HCT116 (cell line): ENCODE measurements around the gene HES5.

ENCODE experiments used
- ATF3 ChIP-seq: IDR thresholded peaks from 2 replicates; pipeline ENCODE4 v1.6.1; 2012
- CEBPB ChIP-seq: IDR thresholded peaks from 2 replicates; pipeline ENCODE4 v1.6.1; 2012; ENCODE audit warnings: low read depth
- CTCF ChIP-seq, 3 experiments: fragments of 200-600 bp in 1 of 3; sonication (generic) in 1 of 3; IDR thresholded peaks in 2 of 3; conservative IDR thresholded peaks in 1 of 3; 2 replicates each; pipeline ENCODE4 v1.5.1; 2012 to 2017; ENCODE audit warnings: low read depth in 2 of 3, low read length in 2 of 3, antibody characterized with exemption in 1 of 3, borderline replicate concordance in 1 of 3, control low read depth in 1 of 3, mild to moderate bottlenecking in 1 of 3, mixed read lengths in 1 of 3, mixed run types in 1 of 3, moderate library complexity in 1 of 3; ENCODE audit not compliant: insufficient read depth in 1 of 3
- EGR1 ChIP-seq: IDR thresholded peaks from 2 replicates; pipeline ENCODE4 v1.6.1; 2012; ENCODE audit warnings: low read depth
- EZH2 ChIP-seq: fragments of 200-600 bp; sonication (generic); IDR thresholded peaks from 2 replicates; pipeline ENCODE4 v1.6.1; 2017; ENCODE audit warnings: antibody characterized with exemption, mixed run types
- EZH2phosphoT487 ChIP-seq: fragments of 200-600 bp; IDR thresholded peaks from 2 replicates; pipeline ENCODE4 v1.6.1; 2018; ENCODE audit warnings: antibody characterized with exemption, borderline replicate concordance
- FOSL1 ChIP-seq: IDR thresholded peaks from 2 replicates; pipeline ENCODE4 v1.6.1; 2012; ENCODE audit warnings: low read depth
- JUND ChIP-seq: IDR thresholded peaks from 2 replicates; pipeline ENCODE4 v1.6.1; 2012
- MAX ChIP-seq: IDR thresholded peaks from 2 replicates; pipeline ENCODE4 v1.6.1; 2012
- POLR2A ChIP-seq: IDR thresholded peaks from 2 replicates; pipeline ENCODE4 v1.7.0; 2011; ENCODE audit warnings: borderline replicate concordance; ENCODE audit not compliant: insufficient read depth, insufficient read length; ENCODE audit errors: extremely low read depth
- POLR2AphosphoS5 ChIP-seq: IDR thresholded peaks from 2 replicates; pipeline ENCODE4 v1.6.1; 2011; ENCODE audit warnings: mild to moderate bottlenecking, low read depth, low read length, moderate library complexity
- SP1 ChIP-seq: IDR thresholded peaks from 2 replicates; pipeline ENCODE4 v1.6.1; 2012; ENCODE audit warnings: low read depth
- SRF ChIP-seq: IDR thresholded peaks from 2 replicates; pipeline ENCODE4 v1.6.1; 2012; ENCODE audit warnings: low read depth
- YY1 ChIP-seq: IDR thresholded peaks from 2 replicates; pipeline ENCODE4 v1.6.1; 2011; ENCODE audit warnings: low read length, low read depth, moderate library complexity, mild to moderate bottlenecking; ENCODE audit not compliant: insufficient replicate concordance; ENCODE audit errors: extremely low read depth

GRCh38 chr1:2523191-2523890, 6.7 kb downstream of the HES5 start:
- TF ChIP-seq CTCF (IDR thresholded peaks at IDR 0.05 in 2 of 3, conservative IDR thresholded peaks at IDR 0.05 in 1 of 3; ENCODE audit: borderline replicate concordance in 1 of 3, insufficient read depth in 1 of 3, low read depth in 2 of 3, low read length in 2 of 3) (no peak), FOSL1 (no peak), EZH2 (no peak), JUND (no peak), ATF3 (no peak), SP1 (no peak), EGR1 (no peak), YY1 (no peak), SRF (no peak), POLR2A (no peak), MAX (no peak), POLR2AphosphoS5 (no peak), EZH2phosphoT487 (no peak), CEBPB (no peak)
